ENCODE data around the gene NBPF1.
A peak's percentile ranks its signal among the peaks of the same experiment; 100 is the strongest.
"Not testable (repeated sequence)": the region's sequence is repeated elsewhere in the genome, so short reads cannot be mapped to it uniquely, and the experiment has no call there.

The NBPF1 gene

DNA sequence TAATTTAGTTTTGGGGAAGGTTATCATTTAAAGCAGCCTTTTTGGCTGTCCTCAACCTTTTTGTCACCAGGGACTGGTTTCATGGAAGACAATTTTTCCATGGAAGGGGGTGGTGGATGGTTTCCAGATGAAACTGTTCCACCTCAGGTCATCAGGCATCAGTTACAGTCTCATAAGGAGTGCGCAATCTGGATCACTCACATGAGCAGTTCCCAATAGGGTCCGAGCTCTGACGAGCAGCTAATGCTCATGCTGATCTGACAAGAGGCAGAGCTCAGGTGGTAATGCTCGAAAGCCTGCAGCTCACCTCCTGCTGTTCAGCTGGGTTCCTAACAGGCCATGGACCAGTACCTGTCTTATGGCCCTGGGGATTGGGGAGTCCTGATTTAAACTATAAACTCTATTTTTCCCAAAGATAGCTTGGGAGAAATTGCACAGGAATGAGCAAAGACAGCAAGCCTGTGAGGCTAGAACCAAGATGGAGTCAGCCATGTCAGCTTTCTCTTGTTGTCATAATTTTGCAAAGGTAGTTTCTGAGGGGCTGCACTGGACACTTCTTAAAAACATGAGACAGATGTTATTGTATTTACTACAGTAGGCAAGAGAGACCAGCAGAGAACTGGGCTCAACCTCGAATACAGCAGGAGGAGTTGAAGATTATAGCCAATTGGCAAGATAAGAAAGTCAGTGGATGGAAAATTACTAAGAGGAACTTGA, 96.5 kb downstream of the NBPF1 start:
- not testable (repeated sequence) for DNase-seq (ENCODE audit: low spot score)

DNA sequence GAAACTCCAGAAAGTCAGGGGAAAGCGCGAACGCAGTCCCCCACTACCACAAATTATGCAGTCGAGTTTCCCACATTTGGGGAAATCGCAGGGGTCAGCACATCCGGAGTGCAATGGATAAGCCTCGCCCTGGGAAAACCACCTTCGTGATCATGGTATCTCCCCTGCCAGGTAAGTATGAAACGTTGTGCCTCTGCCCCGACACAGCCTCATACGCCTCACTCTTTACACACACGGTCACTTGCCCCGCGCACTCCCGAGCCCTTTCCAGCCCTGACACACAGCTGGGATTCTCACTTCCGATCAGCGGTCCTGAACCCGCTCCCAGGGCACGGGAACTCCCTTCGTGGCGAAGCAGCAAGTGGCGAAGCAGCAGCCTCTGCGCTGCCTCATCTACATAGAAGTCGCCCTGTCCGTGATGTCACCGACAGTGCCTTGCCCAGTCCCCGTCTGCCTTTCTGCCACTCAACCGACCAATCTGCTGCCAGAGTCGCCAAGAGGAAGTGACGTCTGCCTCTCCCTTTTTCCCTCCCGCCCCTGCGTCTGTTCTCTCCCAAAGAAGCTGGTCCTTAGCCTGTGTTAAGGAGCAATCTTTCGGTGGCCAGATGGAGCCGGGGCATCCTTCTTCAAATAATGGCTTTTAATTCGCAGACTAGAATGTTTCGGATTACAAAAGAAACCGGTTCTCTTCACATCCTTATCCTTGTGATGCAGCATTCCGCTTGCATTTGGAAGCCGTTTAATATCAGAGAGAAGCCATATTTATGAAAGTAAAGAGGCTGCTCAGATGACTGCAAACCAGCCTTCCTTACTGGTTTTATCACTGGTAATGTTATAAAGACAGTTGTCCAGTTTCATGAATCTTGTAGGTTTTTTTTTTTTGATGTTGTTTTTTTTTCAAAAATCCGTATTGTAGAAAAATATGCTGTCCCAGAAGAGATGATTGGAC, 99.0 kb downstream of the NBPF1 start, which contains the start of gene RNU1-1:
Gene RNU1-1 (minus strand): TSS at position 179 of the 949 bp plus-strand sequence.
- DNase-seq (ENCODE audit: low spot score), result peak; percentile 87

DNA sequence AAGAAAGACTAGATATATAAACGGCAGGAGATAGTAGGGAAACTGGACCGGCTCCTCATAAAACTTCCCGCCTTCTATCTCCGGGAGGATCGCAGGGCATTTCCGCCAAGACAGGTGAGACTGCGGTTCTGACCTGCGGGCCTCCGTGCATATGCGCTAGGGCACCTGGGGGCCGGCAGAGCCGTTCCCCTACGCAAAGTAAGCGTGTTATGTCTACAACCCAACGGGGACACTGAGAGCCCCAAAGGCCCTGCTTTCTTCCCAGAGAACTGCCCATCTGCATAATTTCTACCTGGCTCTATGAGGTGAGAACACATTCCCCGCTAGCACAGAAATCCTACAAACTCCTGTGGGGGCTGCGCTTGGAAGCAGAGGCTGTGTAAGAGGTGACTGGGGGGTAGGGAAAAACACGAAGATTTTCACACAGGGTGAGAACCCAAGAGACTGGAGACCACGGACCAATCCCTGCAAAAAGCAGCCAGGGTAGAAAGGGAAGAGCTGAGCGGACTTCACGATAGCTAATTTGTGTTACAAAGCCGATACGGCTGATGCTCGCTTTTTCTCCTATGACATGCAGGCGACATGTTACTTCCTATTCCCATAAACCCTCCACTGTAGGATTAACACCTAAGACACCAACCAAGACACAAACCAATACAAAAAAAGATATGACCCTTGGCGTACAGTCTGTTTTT, 99.8 kb downstream of the NBPF1 start:
- DNase-seq (ENCODE audit: low spot score), result peak; percentile 95

DNA sequence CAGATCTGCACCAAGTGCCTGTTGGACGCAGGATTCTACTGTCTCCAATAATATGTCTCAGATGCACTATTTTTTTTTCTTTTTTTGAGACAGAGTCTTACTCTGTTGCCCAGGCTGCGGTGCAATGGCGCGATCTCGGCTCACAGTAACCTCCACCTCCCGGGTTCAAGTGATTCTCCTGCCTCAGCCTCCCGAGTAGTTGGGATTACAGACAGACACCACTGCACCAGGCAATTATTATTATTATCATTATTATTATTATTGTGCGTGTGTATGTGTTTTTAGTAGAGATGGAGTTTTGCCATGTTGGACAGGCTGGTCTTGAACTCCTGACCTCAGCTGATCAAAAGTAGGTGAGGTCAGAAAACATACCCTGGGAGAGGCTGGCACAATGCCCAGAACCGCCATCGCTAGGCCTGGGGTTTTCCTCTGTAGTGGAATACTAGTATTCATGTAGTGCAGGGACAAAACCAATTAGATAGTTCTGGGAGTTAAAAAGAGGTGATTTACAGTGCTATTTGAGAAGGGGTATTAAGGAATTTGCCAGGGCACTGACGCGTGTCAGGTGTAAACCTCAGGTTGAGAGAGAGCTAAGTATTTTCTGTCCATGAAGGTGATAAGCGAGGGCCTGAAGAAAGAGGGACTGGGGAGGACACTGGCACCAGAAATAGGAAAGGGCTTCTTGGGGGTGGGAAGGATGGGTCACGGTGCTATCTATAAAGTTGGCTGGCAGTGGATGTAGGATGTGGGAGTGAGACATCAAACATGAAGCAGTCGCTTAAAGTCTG, 100.5 kb downstream of the NBPF1 start:
- not testable (repeated sequence) for DNase-seq (ENCODE audit: low spot score)

Small RNAs within 50 kb of the gene (small RNA-seq; reads per million reads assigned to genes)
- gene RNU1-1 (0 to 0.13 reads per million in 2 experiments), gene RNU1-6P (0 reads per million in 2 experiments)

Data from SK-N-DZ (cell line).